K562 (cell line): Measurements from ENCODE around the gene PAN2. TPM values are rescaled to one million over a fixed set of nuclear protein-coding genes. Genes with fewer than 3 reads are reported as not detected.

Experiments used
- BCLAF1 ChIP-seq, 2 experiments: fragments of 450-650 bp in 1 of 2; IDR thresholded peaks; 2 replicates each; pipeline ENCODE4 v1.6.1; 2011 to 2017; ENCODE audit warnings: low read depth in 2 of 2, antibody characterized with exemption in 1 of 2, borderline replicate concordance in 1 of 2, low read length in 1 of 2, mild to moderate bottlenecking in 1 of 2, mixed read lengths in 1 of 2; ENCODE audit not compliant: control insufficient read depth in 1 of 2
- E2F5 ChIP-seq: sonication (generic); formaldehyde crosslinking; IDR thresholded peaks from 2 replicates; pipeline ENCODE4 v1.8.0; 2022; ENCODE audit warnings: mild to moderate bottlenecking, missing genetic modification reagents
- ELF1 ChIP-seq: fragments of 200-800 bp; sonication (Bioruptor generic); IDR thresholded peaks from 2 replicates; pipeline ENCODE4 v1.6.1; 2016; ENCODE audit warnings: missing genetic modification characterization, missing compliant biosample characterization
- ETV6 ChIP-seq, 3 experiments: fragments of 150-350 bp in 1 of 3; sonication (generic) in 1 of 3; formaldehyde crosslinking in 1 of 3; IDR thresholded peaks; 2 replicates each; pipeline versions ENCODE4 v1.6.1 to v1.8.0; 2014 to 2022; ENCODE audit warnings: borderline replicate concordance in 2 of 3, low read depth in 2 of 3, antibody characterized with exemption in 1 of 3, low read length in 1 of 3, mild to moderate bottlenecking in 1 of 3, missing genetic modification reagents in 1 of 3
- HDAC2 ChIP-seq: fragments of 450-650 bp; IDR thresholded peaks from 2 replicates; pipeline ENCODE4 v1.6.1; 2016; ENCODE audit warnings: mild to moderate bottlenecking
- HES1 ChIP-seq: fragments of 450-650 bp; IDR thresholded peaks from 2 replicates; pipeline ENCODE4 v1.6.1; 2016; ENCODE audit warnings: low read depth, mild to moderate bottlenecking, moderate library complexity
- MAFK ChIP-seq: IDR thresholded peaks from 2 replicates; pipeline ENCODE4 v1.6.1; 2011; ENCODE audit warnings: low read length, improper control_type of control experiment
- MLX ChIP-seq, 2 experiments: fragments of 450-650 bp in 1 of 2; sonication (generic) in 1 of 2; formaldehyde crosslinking; conservative IDR thresholded peaks; 2 replicates each; pipeline versions ENCODE4 v1.4.0 to v1.8.1; 2020 to 2022; ENCODE audit warnings: mild to moderate bottlenecking in 1 of 2, missing genetic modification reagents in 1 of 2
- MXI1 ChIP-seq: IDR thresholded peaks from 2 replicates; pipeline ENCODE4 v1.6.1; 2011; ENCODE audit warnings: low read depth, mild to moderate bottlenecking, improper control_type of control experiment, low read length
- NCOR1 ChIP-seq: fragments of 450-650 bp; IDR thresholded peaks from 2 replicates; pipeline ENCODE4 v1.6.1; 2016; ENCODE audit warnings: mild to moderate bottlenecking, moderate library complexity
- NFE2 ChIP-seq: IDR thresholded peaks from 2 replicates; pipeline ENCODE4 v1.6.1; 2014; ENCODE audit warnings: antibody characterized with exemption, low read depth
- POLR2B ChIP-seq: fragments of 450-650 bp; IDR thresholded peaks from 2 replicates; pipeline ENCODE4 v1.6.1; 2018; ENCODE audit warnings: low read depth; ENCODE audit not compliant: partially characterized antibody
- PTTG1 ChIP-seq: fragments of 450-650 bp; IDR thresholded peaks from 2 replicates; pipeline ENCODE4 v1.6.1; 2016; ENCODE audit warnings: low read depth, mild to moderate bottlenecking, missing genetic modification characterization, missing compliant biosample characterization
- TAL1 ChIP-seq: fragments of 450-650 bp; IDR thresholded peaks from 2 replicates; pipeline ENCODE4 v1.6.1; 2016; ENCODE audit warnings: mild to moderate bottlenecking
- TARDBP ChIP-seq: fragments of 450-650 bp; IDR thresholded peaks from 2 replicates; pipeline ENCODE4 v1.6.1; 2016
- THRA ChIP-seq: fragments of 450-650 bp; IDR thresholded peaks from 2 replicates; pipeline ENCODE4 v1.6.1; 2017; ENCODE audit warnings: mild to moderate bottlenecking, moderate library complexity
- TRIM28 ChIP-seq: fragments of 450-650 bp; IDR thresholded peaks from 2 replicates; pipeline ENCODE4 v1.6.1; 2017
- ZNF263 ChIP-seq: sonication (generic); formaldehyde crosslinking; IDR thresholded peaks from 2 replicates; pipeline ENCODE4 v1.8.0; 2022; ENCODE audit warnings: mild to moderate bottlenecking, missing genetic modification reagents, borderline replicate concordance
- ZNF561 ChIP-seq: fragments of 450-650 bp; formaldehyde crosslinking; conservative IDR thresholded peaks from 2 replicates; pipeline ENCODE4 v1.4.0; 2020; ENCODE audit warnings: mild to moderate bottlenecking, moderate library complexity
- ZNF644 ChIP-seq: fragments of 200-800 bp; sonication (Bioruptor generic); IDR thresholded peaks from 2 replicates; pipeline ENCODE4 v1.6.1; 2016; ENCODE audit warnings: low read depth, missing genetic modification characterization, missing compliant biosample characterization
- polyA plus RNA-seq, 8 experiments: library from polyadenylated mRNA; depleted of rRNA in 4 of 8; stranded (reverse) in 5 of 8; unstranded in 3 of 8; fragments of >200 nt; fragmentation: Nextera tagmentation in 2 of 8; fragmentation: Illumina TruSeq in 1 of 8; extraction: Ambion mirVana in 2 of 8; extraction: Trizol in 1 of 8; gene quantifications; 2 replicates each; pipeline versions ENCODE4 v1.2.1 to v1.2.3, GENCODE V29; 2011 to 2014; ENCODE audit warnings: inconsistent platforms in 1 of 8, missing spikeins in 1 of 8
- total RNA-seq, 7 experiments: library from RNA; depleted of rRNA in 6 of 7; stranded (reverse); fragments of >200 nt in 6 of 7; fragmentation: Illumina TruSeq in 2 of 7; extraction: Trizol in 2 of 7; gene quantifications; 2 replicates each; pipeline versions ENCODE4 v1.2.1 to v1.2.3, GENCODE V29; 2011 to 2021; ENCODE audit warnings: low replicate concordance in 1 of 7

The PAN2 gene
- total and polyA plus RNA-seq, 9 of the 15 experiments (the other 6 are each of a cell fraction or from before 2014, with no cell fraction given): 15.0 to 66.1 (median 25.9) TPM

GRCh38 chr12:56359851-56360767 lies 26.3 kb upstream of the PAN2 start, which contains the start of gene STAT2 (continued):
- no peak for TF ChIP-seq ZNF644
- TF ChIP-seq THRA: no peak
- TF ChIP-seq BCLAF1 (IDR thresholded peaks at IDR 0.05; ENCODE audit: borderline replicate concordance in 1 of 2, control insufficient read depth in 1 of 2, low read depth in 2 of 2, low read length in 1 of 2): no peak
- no peak for TF ChIP-seq TARDBP
- no peak for TF ChIP-seq NFE2
- TF ChIP-seq MLX (CRISPR knock-in tag; conservative IDR thresholded peaks at IDR 0.05): no peak
- no peak for TF ChIP-seq PTTG1 (tag)
- no peak for TF ChIP-seq HES1
- 0 out of 2 replicates have a peak, but pooled peaks have one; percentile 19 for TF ChIP-seq E2F5 (CRISPR knock-in tag)
- peak; percentile 81 for TF ChIP-seq POLR2B
- TF ChIP-seq MXI1: peak; percentile 72; the same call in 1 of the 2 replicates
- peak; percentile 84 for TF ChIP-seq ELF1
- peak; percentile 48 for TF ChIP-seq MAFK
- no peak for TF ChIP-seq ZNF263 (CRISPR knock-in tag)
- TF ChIP-seq TRIM28: no peak
- no peak for TF ChIP-seq TAL1
- no peak for TF ChIP-seq ZNF561 (CRISPR knock-in tag)
- no peak for TF ChIP-seq ETV6 (IDR thresholded peaks at IDR 0.05; ENCODE audit: borderline replicate concordance in 1 of 2, low read depth in 2 of 2, low read length in 1 of 2)
- no peak for TF ChIP-seq ETV6 (CRISPR knock-in tag; IDR thresholded peaks at IDR 0.05; ENCODE audit: borderline replicate concordance)
- TF ChIP-seq NCOR1: no peak
- TF ChIP-seq HDAC2: no peak
